ENCODE results near the gene ANKLE1.
"Not testable (repeated sequence)": the region's sequence is repeated elsewhere in the genome, so short reads cannot be mapped to it uniquely, and the experiment has no call there.

Gene ANKLE1

GRCh38 chr19:17248011-17248776, 33.5 kb upstream of the ANKLE1 start:
- no peak for DNase-seq

GRCh38 chr19:17249887-17250548, 31.7 kb upstream of the ANKLE1 start:
- no peak for DNase-seq

GRCh38 chr19:17254636-17255035, 27.1 kb upstream of the ANKLE1 start:
- no peak for DNase-seq

- no peak for DNase-seq
Measured at GRCh38 chr19:17255150-17255621, 26.5 kb upstream of the ANKLE1 start.

- DNase-seq: no peak
Measured at GRCh38 chr19:17256130-17256529, 25.6 kb upstream of the ANKLE1 start.

GRCh38 chr19:17259118-17259780, 22.5 kb upstream of the ANKLE1 start:
- DNase-seq: no peak

- no peak for DNase-seq
Measured at GRCh38 chr19:17259934-17260333, 21.8 kb upstream of the ANKLE1 start.

GRCh38 chr19:17260842-17261325, 20.8 kb upstream of the ANKLE1 start:
- peak; percentile 81 for DNase-seq

GRCh38 chr19:17262557-17262956, 19.1 kb upstream of the ANKLE1 start:
- DNase-seq: no peak

- DNase-seq: no peak
Measured at GRCh38 chr19:17263712-17264640, 17.7 kb upstream of the ANKLE1 start.

- DNase-seq: no peak
Measured at GRCh38 chr19:17264641-17264979, 17.1 kb upstream of the ANKLE1 start, which contains the start of gene USHBP1. USHBP1 (minus strand) TSS chr19:17264745; CDS start chr19:17264299, 446 bp downstream.

- no peak for DNase-seq
Measured at GRCh38 chr19:17266026-17266425, 15.7 kb upstream of the ANKLE1 start.

- DNase-seq: no peak
Measured at GRCh38 chr19:17266589-17266974, 15.1 kb upstream of the ANKLE1 start.

GRCh38 chr19:17266975-17267788, 14.5 kb upstream of the ANKLE1 start, which contains the start of gene BABAM1:
BABAM1 (plus strand) TSS chr19:17267443; CDS start chr19:17268807, 1,364 bp downstream.
- DNase-seq: peak; percentile 100

- DNase-seq: no peak
Measured at GRCh38 chr19:17268754-17269153, 12.9 kb upstream of the ANKLE1 start.

GRCh38 chr19:17274892-17275291, 6.8 kb upstream of the ANKLE1 start:
- not testable (repeated sequence) for DNase-seq

- DNase-seq: no peak
Measured at GRCh38 chr19:17275441-17276175, 6.1 kb upstream of the ANKLE1 start.

- no peak for DNase-seq
Measured at GRCh38 chr19:17279436-17279835, 2.3 kb upstream of the ANKLE1 start.

- DNase-seq: peak; percentile 83
Measured at GRCh38 chr19:17282488-17283125, 906 bp downstream of the ANKLE1 start.

GRCh38 chr19:17283504-17283996, 1.8 kb downstream of the ANKLE1 start:
- DNase-seq: no peak

Measured in MV-4-11 (cell line).